OCI-LY3 (cell line): Measurements from ENCODE around the gene SLC9C1.

Experiments used
- EZH2phosphoT487 ChIP-seq: fragments of 200-600 bp; shearing (Covaris generic); IDR thresholded peaks from 2 replicates; pipeline ENCODE4 v1.6.1; 2018; ENCODE audit warnings: antibody characterized with exemption, mixed run types, low read depth
- TF ChIP-seq, protein P1 (sequence below): fragments of 200-600, 300-600 bp; sonication (generic); IDR thresholded peaks from 2 replicates; pipeline ENCODE4 v1.5.1; 2014; ENCODE audit warnings: antibody characterized with exemption, low read length, low read depth

GRCh38 chr3:112109322-112109721 is 184.7 kb downstream of the SLC9C1 start:
- TF ChIP-seq, protein P1, sequence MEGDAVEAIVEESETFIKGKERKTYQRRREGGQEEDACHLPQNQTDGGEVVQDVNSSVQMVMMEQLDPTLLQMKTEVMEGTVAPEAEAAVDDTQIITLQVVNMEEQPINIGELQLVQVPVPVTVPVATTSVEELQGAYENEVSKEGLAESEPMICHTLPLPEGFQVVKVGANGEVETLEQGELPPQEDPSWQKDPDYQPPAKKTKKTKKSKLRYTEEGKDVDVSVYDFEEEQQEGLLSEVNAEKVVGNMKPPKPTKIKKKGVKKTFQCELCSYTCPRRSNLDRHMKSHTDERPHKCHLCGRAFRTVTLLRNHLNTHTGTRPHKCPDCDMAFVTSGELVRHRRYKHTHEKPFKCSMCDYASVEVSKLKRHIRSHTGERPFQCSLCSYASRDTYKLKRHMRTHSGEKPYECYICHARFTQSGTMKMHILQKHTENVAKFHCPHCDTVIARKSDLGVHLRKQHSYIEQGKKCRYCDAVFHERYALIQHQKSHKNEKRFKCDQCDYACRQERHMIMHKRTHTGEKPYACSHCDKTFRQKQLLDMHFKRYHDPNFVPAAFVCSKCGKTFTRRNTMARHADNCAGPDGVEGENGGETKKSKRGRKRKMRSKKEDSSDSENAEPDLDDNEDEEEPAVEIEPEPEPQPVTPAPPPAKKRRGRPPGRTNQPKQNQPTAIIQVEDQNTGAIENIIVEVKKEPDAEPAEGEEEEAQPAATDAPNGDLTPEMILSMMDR: no peak
- no peak for TF ChIP-seq EZH2phosphoT487
